H9 (cell line): ENCODE data around the gene HAGH. TPM values are rescaled to one million over a fixed set of nuclear protein-coding genes. Genes with fewer than 3 reads are reported as not detected.

ENCODE experiments used
- DNase-seq: peaks from one replicate; pipeline ENCODE4 v3.0.0-alpha.2; 2017
- H2AFZ ChIP-seq: one replicate; pipeline ENCODE4 v1.6.1; 2013; ENCODE audit warnings: mild to moderate bottlenecking, low read length, control low read depth, moderate library complexity
- H2AK5ac ChIP-seq: 2 replicates; pipeline ENCODE4 v1.6.1; 2013; ENCODE audit warnings: low read length, control low read depth, mixed read lengths; ENCODE audit not compliant: insufficient read length
- H2BK120ac ChIP-seq: one replicate; pipeline ENCODE4 v1.6.1; 2013; ENCODE audit warnings: low read depth, mild to moderate bottlenecking, low read length, control low read depth, inconsistent platforms; ENCODE audit not compliant: poor library complexity, severe bottlenecking
- H2BK12ac ChIP-seq: 2 replicates; pipeline ENCODE4 v1.6.1; 2013; ENCODE audit warnings: low read length, control low read depth, mixed read lengths, low read depth; ENCODE audit not compliant: insufficient read length
- H2BK15ac ChIP-seq: 2 replicates; pipeline ENCODE4 v1.6.1; 2013; ENCODE audit warnings: low read depth, low read length, control low read depth
- H2BK20ac ChIP-seq: one replicate; pipeline ENCODE4 v1.6.1; 2013; ENCODE audit warnings: low read depth, mild to moderate bottlenecking, low read length, control low read depth, inconsistent platforms; ENCODE audit not compliant: poor library complexity, severe bottlenecking
- H2BK5ac ChIP-seq: 2 replicates; pipeline ENCODE4 v1.6.1; 2013; ENCODE audit warnings: low read length, control low read depth, mixed read lengths; ENCODE audit not compliant: insufficient read length
- H3K14ac ChIP-seq: 2 replicates; pipeline ENCODE4 v1.6.1; 2013; ENCODE audit warnings: low read length, control low read depth; ENCODE audit not compliant: insufficient read depth
- H3K18ac ChIP-seq: 2 replicates; pipeline ENCODE4 v1.6.1; 2013; ENCODE audit warnings: low read depth, mild to moderate bottlenecking, mixed read lengths, low read length, control low read depth; ENCODE audit not compliant: insufficient read length
- H3K23ac ChIP-seq: 2 replicates; pipeline ENCODE4 v1.6.1; 2013; ENCODE audit warnings: low read length, control low read depth, mixed read lengths, low read depth; ENCODE audit not compliant: insufficient read length
- H3K23me2 ChIP-seq: 2 replicates; pipeline ENCODE4 v1.6.1; 2013; ENCODE audit warnings: low read depth, mild to moderate bottlenecking, mixed read lengths, low read length, control low read depth; ENCODE audit not compliant: insufficient read length, poor library complexity, severe bottlenecking
- H3K27ac ChIP-seq: 2 replicates; pipeline ENCODE4 v1.5.1; 2013; ENCODE audit warnings: low read length, control low read depth, mixed read lengths, low read depth; ENCODE audit not compliant: insufficient read length
- H3K27me3 ChIP-seq: 2 replicates; pipeline ENCODE4 v1.6.1; 2013; ENCODE audit warnings: low read length, control low read depth, inconsistent platforms; ENCODE audit not compliant: insufficient read depth
- H3K4ac ChIP-seq: 2 replicates; pipeline ENCODE4 v1.6.1; 2013; ENCODE audit warnings: low read depth, mild to moderate bottlenecking, control low read depth, inconsistent platforms, low read length, moderate library complexity
- H3K4me1 ChIP-seq: 2 replicates; pipeline ENCODE4 v1.6.1; 2013; ENCODE audit warnings: low read length, control low read depth, inconsistent platforms; ENCODE audit not compliant: insufficient read depth
- H3K4me2 ChIP-seq: 2 replicates; pipeline ENCODE4 v1.6.1; 2013; ENCODE audit warnings: low read length, control low read depth, mixed read lengths; ENCODE audit not compliant: insufficient read length, insufficient read depth
- H3K56ac ChIP-seq: 2 replicates; pipeline ENCODE4 v1.6.1; 2013; ENCODE audit warnings: low read depth, mild to moderate bottlenecking, mixed read lengths, low read length, control low read depth; ENCODE audit not compliant: insufficient read length
- H3K79me1 ChIP-seq: 2 replicates; pipeline ENCODE4 v1.6.1; 2013; ENCODE audit warnings: low read depth, mild to moderate bottlenecking, moderate library complexity, low read length, control low read depth, inconsistent platforms; ENCODE audit not compliant: insufficient read depth, poor library complexity, severe bottlenecking
- H3K79me2 ChIP-seq: 2 replicates; pipeline ENCODE4 v1.6.1; 2013; ENCODE audit warnings: low read length, control low read depth, inconsistent platforms; ENCODE audit not compliant: insufficient read depth
- H3K9ac ChIP-seq: 2 replicates; pipeline ENCODE4 v1.6.1; 2013; ENCODE audit warnings: low read length, control low read depth, mixed read lengths; ENCODE audit not compliant: insufficient read length; ENCODE audit errors: extremely low read depth
- H3K9me3 ChIP-seq: one replicate; pipeline ENCODE4 v1.6.1; 2013; ENCODE audit warnings: low read depth, low read length, inconsistent platforms; ENCODE audit not compliant: control insufficient read depth
- H3T11ph ChIP-seq: one replicate; pipeline ENCODE4 v1.6.1; 2013; ENCODE audit warnings: mild to moderate bottlenecking, low read length, control low read depth, inconsistent platforms
- H4K20me1 ChIP-seq: one replicate; pipeline ENCODE4 v1.6.1; 2013; ENCODE audit not compliant: control insufficient read depth, insufficient read length, insufficient read depth
- H4K5ac ChIP-seq: 2 replicates; pipeline ENCODE4 v1.6.1; 2013; ENCODE audit warnings: low read depth, mild to moderate bottlenecking, mixed read lengths, low read length, control low read depth; ENCODE audit not compliant: insufficient read length
- H4K8ac ChIP-seq: replicated peaks from 2 replicates; pipeline ENCODE4 v1.6.1; 2013; ENCODE audit warnings: low read length, control low read depth, mixed read lengths, low read depth; ENCODE audit not compliant: insufficient read length
- H4K91ac ChIP-seq: 2 replicates; pipeline ENCODE4 v1.6.1; 2013; ENCODE audit warnings: low read depth, mild to moderate bottlenecking, moderate library complexity, mixed read lengths, low read length, control low read depth; ENCODE audit not compliant: insufficient read length
- H3K27ac Mint-ChIP-seq, 3 experiments: 2 replicates in 2 of 3; 3 replicates in 1 of 3; pipeline ENCODE4 v1.8.0; 2020 to 2021; ENCODE audit warnings: mixed read lengths in 3 of 3, mild to moderate bottlenecking in 1 of 3, moderate library complexity in 1 of 3
- H3K27me3 Mint-ChIP-seq: 2 replicates; pipeline ENCODE4 v1.8.0; 2021; ENCODE audit warnings: low read depth, mild to moderate bottlenecking, moderate library complexity, mixed read lengths
- H3K36me3 Mint-ChIP-seq, 3 experiments: 2 replicates in 2 of 3; 3 replicates in 1 of 3; pipeline ENCODE4 v1.8.0; 2020 to 2021; ENCODE audit warnings: low read depth in 3 of 3, mixed read lengths in 3 of 3; ENCODE audit not compliant: insufficient read depth in 1 of 3
- H3K4me1 Mint-ChIP-seq, 2 experiments: 2 replicates each; pipeline ENCODE4 v1.8.0; 2020; ENCODE audit warnings: mixed read lengths in 2 of 2
- H3K4me3 Mint-ChIP-seq, 2 experiments: 2 replicates in 1 of 2; 3 replicates in 1 of 2; pipeline ENCODE4 v1.8.0; 2020 to 2021; ENCODE audit warnings: mild to moderate bottlenecking in 2 of 2, mixed read lengths in 2 of 2, moderate library complexity in 1 of 2
- H3K9me3 Mint-ChIP-seq, 2 experiments: 2 replicates in 1 of 2; 3 replicates in 1 of 2; pipeline ENCODE4 v1.8.0; 2020; ENCODE audit warnings: mild to moderate bottlenecking in 2 of 2, mixed read lengths in 2 of 2, moderate library complexity in 1 of 2
- CTCF ChIP-seq: fragments of 200-600 bp; sonication (generic); conservative IDR thresholded peaks from 3 replicates; pipeline ENCODE4 v1.8.0; 2021; ENCODE audit warnings: antibody characterized with exemption, mild to moderate bottlenecking
- WGBS: extraction: QIAGEN DNeasy Blood & Tissue Kit; methylation state at CpG from one replicate; pipeline ENCODE4 v1.1.7; 2013; ENCODE audit warnings: missing lambda C conversion rate, low lambda C conversion rate, mixed read lengths; ENCODE audit not compliant: insufficient read length; ENCODE audit errors: extremely low coverage; 5-methylcytosine and 5-hydroxymethylcytosine counted together
- total RNA-seq: library from RNA; stranded (reverse); gene quantifications from 2 replicates; pipeline ENCODE4 v1.2.1, GENCODE V29; 2021

Gene HAGH
- total RNA-seq, 1 experiment from 2014 or later, result 30.0 TPM

DNA sequence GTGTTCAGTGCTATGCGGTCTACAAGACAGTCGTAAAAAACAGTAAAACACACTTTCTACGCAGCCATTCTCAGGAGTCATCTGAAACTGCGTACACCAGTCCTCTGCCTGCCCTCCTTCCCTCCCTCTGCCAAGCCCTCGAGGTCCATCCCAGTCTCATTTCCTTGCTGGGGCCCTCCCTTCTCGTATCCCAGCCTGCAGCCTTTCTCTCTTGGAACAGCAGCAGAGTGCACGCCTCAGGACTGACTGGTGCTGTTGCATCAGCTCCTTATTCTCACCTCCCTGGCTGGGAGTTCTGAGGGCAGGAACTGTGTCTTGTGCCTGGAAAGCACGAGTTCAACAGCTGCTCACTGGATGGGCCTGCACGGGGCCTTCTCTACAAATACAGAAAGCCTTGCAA lies 12.9 kb upstream of the HAGH start:
- Histone ChIP-seq H3K23ac (no peak overlapping the region), H2AFZ (no peak overlapping the region)
- H3K27me3 Mint-ChIP-seq, result peaks cover 12% of the 10 kb centered on the region

More for the DNA sequence above, 12.9 kb upstream of the HAGH start:
- H3K4me1 Mint-ChIP-seq, result no peaks in the 10 kb centered on the region
- TF ChIP-seq CTCF, result no peak
- H3K4me2 ChIP-seq, result no peak overlapping the region
- H2BK5ac ChIP-seq, result no peak overlapping the region
- no peak overlapping the region for H2AK5ac ChIP-seq
- peak overlapping the region in 2 of 3 experiments; percentile 61 to 70; a peak in 2 of 7 replicates for H3K27ac Mint-ChIP-seq
- no peak overlapping the region for H3K18ac ChIP-seq
- no peak overlapping the region for H3T11ph ChIP-seq
- no peaks in the 10 kb centered on the region for H3K23me2 ChIP-seq
- no peak overlapping the region for H2BK15ac ChIP-seq
- H3K27ac ChIP-seq, result no peak overlapping the region
- no peaks in the 10 kb centered on the region for H4K20me1 ChIP-seq
- no peak overlapping the region for H3K4me3 Mint-ChIP-seq
- H3K9ac ChIP-seq, result no peak overlapping the region
- H3K4me1 ChIP-seq, result no peaks in the 10 kb centered on the region
- H2BK20ac ChIP-seq, result no peak overlapping the region
- H3K14ac ChIP-seq, result no peak overlapping the region
- no peak overlapping the region for H2BK120ac ChIP-seq
- H3K36me3 Mint-ChIP-seq, result no peaks in the 10 kb centered on the region
- no CpG with 5 or more reads among the region's 9 CpGs for WGBS
- H3K56ac ChIP-seq, result no peak overlapping the region
- no peaks in the 10 kb centered on the region for H3K9me3 Mint-ChIP-seq
- H3K79me1 ChIP-seq, result no peaks in the 10 kb centered on the region
- H4K91ac ChIP-seq, result no peak overlapping the region
- H3K4ac ChIP-seq, result no peak overlapping the region
- no peak overlapping the region for H4K8ac ChIP-seq
- no peak overlapping the region for H2BK12ac ChIP-seq
- no peak for DNase-seq
- H3K79me2 ChIP-seq, result no peaks in the 10 kb centered on the region
- no peaks in the 10 kb centered on the region for H3K9me3 ChIP-seq
- no peak overlapping the region for H4K5ac ChIP-seq
- no peaks in the 10 kb centered on the region for H3K27me3 ChIP-seq
